Nephron (organoid): ENCODE measurements around the gene ACAD11.

ENCODE experiments used
- H3K27ac Mint-ChIP-seq, 3 experiments: 2 replicates each; pipeline ENCODE4 v1.8.0; 2020; ENCODE audit warnings: mixed read lengths in 3 of 3, mild to moderate bottlenecking in 2 of 3, moderate library complexity in 1 of 3
- H3K27me3 Mint-ChIP-seq: 2 replicates; pipeline ENCODE4 v1.8.0; 2021; ENCODE audit warnings: low read depth, mild to moderate bottlenecking, moderate library complexity, mixed read lengths
- H3K36me3 Mint-ChIP-seq: 2 replicates; pipeline ENCODE4 v1.8.0; 2020; ENCODE audit warnings: low read depth, mixed read lengths
- H3K4me1 Mint-ChIP-seq: 2 replicates; pipeline ENCODE4 v1.8.0; 2020; ENCODE audit warnings: mixed read lengths
- H3K4me3 Mint-ChIP-seq, 3 experiments: 2 replicates each; pipeline ENCODE4 v1.8.0; 2020; ENCODE audit warnings: mild to moderate bottlenecking in 3 of 3, mixed read lengths in 3 of 3, moderate library complexity in 2 of 3
- H3K9me3 Mint-ChIP-seq: 2 replicates; pipeline ENCODE4 v1.8.0; 2020; ENCODE audit warnings: mixed read lengths
- CTCF ChIP-seq, 3 experiments: fragments of 200-600 bp; sonication (generic); IDR thresholded peaks; one replicate each; pipeline ENCODE4 v1.5.0; 2021; ENCODE audit warnings: antibody characterized with exemption in 3 of 3; ENCODE audit not compliant: unreplicated experiment in 3 of 3

The ACAD11 gene

GRCh38 chr3:132555306-132556035, 104.1 kb downstream of the ACAD11 start:
- Mint-ChIP-seq H3K4me1 (peaks cover 20% of the 10 kb centered on the region), H3K27me3 (no peaks in the 10 kb centered on the region), H3K36me3 (peaks cover 11% of the 10 kb centered on the region), H3K4me3 (no peak overlapping the region), H3K27ac (peak overlapping the region in 1 of 3 experiments; percentile 36), H3K9me3 (no peaks in the 10 kb centered on the region)
- no peak for TF ChIP-seq CTCF (IDR thresholded peaks at IDR 0.05; ENCODE audit: unreplicated experiment in 3 of 3)

GRCh38 chr3:132554437-132554836, 105.2 kb downstream of the ACAD11 start:
- H3K27me3 Mint-ChIP-seq, result no peaks in the 10 kb centered on the region
- peak overlapping the region in 2 of 3 experiments; percentile 3 to 9 for H3K27ac Mint-ChIP-seq
- H3K9me3 Mint-ChIP-seq, result no peaks in the 10 kb centered on the region
- no peak overlapping the region for H3K4me3 Mint-ChIP-seq
- peaks cover 11% of the 10 kb centered on the region for H3K36me3 Mint-ChIP-seq
- H3K4me1 Mint-ChIP-seq, result peaks cover 24% of the 10 kb centered on the region
- no peak for TF ChIP-seq CTCF (IDR thresholded peaks at IDR 0.05; ENCODE audit: unreplicated experiment in 3 of 3)

- no peak overlapping the region for H3K4me3 Mint-ChIP-seq
- no peak overlapping the region for H3K27ac Mint-ChIP-seq
- H3K36me3 Mint-ChIP-seq, result peaks cover 9% of the 10 kb centered on the region
- no peaks in the 10 kb centered on the region for H3K9me3 Mint-ChIP-seq
- H3K4me1 Mint-ChIP-seq, result peaks cover 24% of the 10 kb centered on the region
- no peak for TF ChIP-seq CTCF (IDR thresholded peaks at IDR 0.05; ENCODE audit: unreplicated experiment in 3 of 3)
- no peaks in the 10 kb centered on the region for H3K27me3 Mint-ChIP-seq
Observed at GRCh38 chr3:132553826-132554225, 105.8 kb downstream of the ACAD11 start.

DNA sequence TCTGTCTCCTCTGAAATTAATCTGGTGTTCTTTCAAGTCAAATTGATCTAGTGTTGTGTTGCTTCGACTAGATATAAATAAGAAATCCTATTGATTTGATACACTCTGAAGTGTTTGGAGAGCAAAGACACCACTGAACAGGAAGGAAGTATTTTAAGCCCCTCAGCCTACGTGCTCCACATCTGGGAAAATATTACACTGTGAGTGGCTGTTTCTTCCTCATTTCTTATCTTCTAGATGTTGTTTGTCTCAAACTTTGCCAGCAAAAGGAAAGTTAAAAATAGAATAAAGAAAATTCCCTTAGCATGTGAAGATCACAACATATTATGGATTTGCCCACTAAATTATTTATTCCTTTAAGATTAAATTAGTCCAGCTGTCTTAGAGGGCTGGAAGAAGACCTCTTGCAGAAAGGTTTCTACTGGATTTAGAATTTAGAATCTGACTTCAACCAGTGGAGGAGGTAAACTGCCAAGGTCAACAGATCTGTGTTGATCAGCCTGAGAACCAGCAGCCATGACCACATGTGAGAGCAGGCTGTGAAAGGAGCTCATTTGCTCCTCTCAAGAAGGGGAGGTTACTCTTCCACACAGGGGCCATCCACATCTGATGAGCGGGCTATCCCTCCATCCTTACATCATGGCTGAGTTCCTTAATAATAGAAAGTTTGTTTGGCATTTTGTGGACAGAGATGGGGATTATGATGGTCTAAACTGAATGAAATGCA, 108.9 kb downstream of the ACAD11 start:
- Mint-ChIP-seq H3K4me3 (no peak overlapping the region), H3K36me3 (no peaks in the 10 kb centered on the region), H3K9me3 (no peaks in the 10 kb centered on the region), H3K4me1 (peaks cover 16% of the 10 kb centered on the region), H3K27me3 (no peaks in the 10 kb centered on the region), H3K27ac (peak overlapping the region in 1 of 3 experiments; percentile 78)
- TF ChIP-seq CTCF (IDR thresholded peaks at IDR 0.05; ENCODE audit: unreplicated experiment in 3 of 3), result no peak

DNA sequence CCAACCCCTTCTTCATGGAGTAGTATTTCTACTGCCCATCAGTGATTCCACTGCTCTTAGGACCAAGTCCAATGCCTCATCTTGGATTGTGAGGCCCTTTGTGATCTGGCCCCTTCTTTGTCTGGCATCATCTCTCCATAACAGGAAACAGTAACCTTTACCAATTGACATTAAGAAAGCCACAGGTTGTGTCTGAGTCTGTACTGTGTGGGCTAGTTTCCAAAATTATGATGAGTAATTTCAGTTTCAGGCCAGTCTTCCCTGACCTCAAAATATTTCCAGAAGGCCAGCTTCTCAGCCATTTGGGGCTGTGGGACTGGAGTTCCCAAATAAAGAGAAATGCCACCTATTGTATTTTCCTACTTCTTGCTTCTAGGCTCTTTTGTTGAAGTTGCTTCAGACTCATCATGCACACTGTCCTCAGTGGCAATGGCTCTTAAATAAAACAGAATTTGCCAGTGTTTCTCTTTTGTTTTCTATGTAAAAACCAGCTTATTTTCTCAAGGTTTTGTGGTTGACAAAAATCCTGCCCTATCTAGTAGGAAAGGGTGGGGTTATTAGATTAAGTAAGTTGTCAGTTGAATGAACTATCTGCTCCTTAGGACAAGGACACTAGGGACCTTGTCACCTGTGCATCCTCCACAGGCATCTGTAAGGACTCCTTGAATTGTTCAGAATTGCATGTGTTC, 109.6 kb downstream of the ACAD11 start:
- H3K27me3 Mint-ChIP-seq, result no peaks in the 10 kb centered on the region
- no peaks in the 10 kb centered on the region for H3K36me3 Mint-ChIP-seq
- H3K27ac Mint-ChIP-seq, result peak overlapping the region in 1 of 3 experiments; percentile 78
- H3K4me1 Mint-ChIP-seq, result peaks cover 12% of the 10 kb centered on the region
- H3K9me3 Mint-ChIP-seq, result no peaks in the 10 kb centered on the region
- TF ChIP-seq CTCF (IDR thresholded peaks at IDR 0.05; ENCODE audit: unreplicated experiment in 3 of 3), result no peak
- no peak overlapping the region for H3K4me3 Mint-ChIP-seq
